ENCODE data around the gene BPIFB4. TPM values are rescaled to one million over a fixed set of nuclear protein-coding genes. Genes with fewer than 3 reads are reported as not detected.

BPIFB4 gene
- total and polyA plus RNA-seq, 2 donors from 2014 or later, result not detected

GRCh38 chr20:33075281-33075680, 4.2 kb upstream of the BPIFB4 start:
- H3K27ac ChIP-seq (ENCODE audit: low read depth in 2 of 2, low read length in 2 of 2), result no peak overlapping the region
- intact Hi-C loops (cut with DNase I), result no loop called here
- H3K4me1 ChIP-seq (ENCODE audit: control insufficient read depth in 2 of 3, insufficient read depth in 2 of 3, low read depth in 1 of 3, low read length in 3 of 3), result no peaks in the 10 kb centered on the region
- H3K27me3 ChIP-seq (ENCODE audit: control insufficient read depth, insufficient read depth, low read length), result no peaks in the 10 kb centered on the region
- FAIRE-seq, result no peak
- DNase-seq, result peak in 2 of 5 donors; percentile 7
- no peaks in the 10 kb centered on the region for H3K36me3 ChIP-seq (ENCODE audit: control insufficient read depth in 2 of 3, insufficient read depth in 3 of 3, low read length in 3 of 3)
- TF ChIP-seq CTCF (IDR thresholded peaks at IDR 0.05; ENCODE audit: borderline replicate concordance, extremely low read depth, insufficient read depth), result no peak
- no peak overlapping the region for H3K4me3 ChIP-seq (ENCODE audit: low read length in 3 of 3)
- H3K9me3 ChIP-seq (ENCODE audit: control insufficient read depth in 2 of 3, insufficient read depth in 1 of 3, low read length in 3 of 3), result no peaks in the 10 kb centered on the region
- H3K9ac ChIP-seq (ENCODE audit: low read length in 3 of 3), result no peak overlapping the region

GRCh38 chr20:33076662-33077372, 2.6 kb upstream of the BPIFB4 start:
- intact Hi-C loops (cut with DNase I), result no loop called here
- H3K9me3 ChIP-seq (ENCODE audit: control insufficient read depth in 2 of 3, insufficient read depth in 1 of 3, low read length in 3 of 3), result no peaks in the 10 kb centered on the region
- no peak overlapping the region for H3K9ac ChIP-seq (ENCODE audit: low read length in 3 of 3)
- FAIRE-seq (no peak), DNase-seq (peak in 1 of 5 donors; percentile 41)
- no peaks in the 10 kb centered on the region for H3K36me3 ChIP-seq (ENCODE audit: control insufficient read depth in 2 of 3, insufficient read depth in 3 of 3, low read length in 3 of 3)
- H3K4me3 ChIP-seq (ENCODE audit: low read length in 3 of 3), result no peak overlapping the region
- H3K27me3 ChIP-seq (ENCODE audit: control insufficient read depth, insufficient read depth, low read length), result no peaks in the 10 kb centered on the region
- no peak for TF ChIP-seq CTCF (IDR thresholded peaks at IDR 0.05; ENCODE audit: borderline replicate concordance, extremely low read depth, insufficient read depth)
- H3K27ac ChIP-seq (ENCODE audit: low read depth in 2 of 2, low read length in 2 of 2), result no peak overlapping the region
- no peaks in the 10 kb centered on the region for H3K4me1 ChIP-seq (ENCODE audit: control insufficient read depth in 2 of 3, insufficient read depth in 2 of 3, low read depth in 1 of 3, low read length in 3 of 3)

- no peak for TF ChIP-seq CTCF (IDR thresholded peaks at IDR 0.05; ENCODE audit: borderline replicate concordance, extremely low read depth, insufficient read depth)
- H3K27me3 ChIP-seq (ENCODE audit: control insufficient read depth, insufficient read depth, low read length), result no peaks in the 10 kb centered on the region
- H3K36me3 ChIP-seq (ENCODE audit: control insufficient read depth in 2 of 3, insufficient read depth in 3 of 3, low read length in 3 of 3), result no peaks in the 10 kb centered on the region
- H3K27ac ChIP-seq (ENCODE audit: low read depth in 2 of 2, low read length in 2 of 2), result no peak overlapping the region
- no peak overlapping the region for H3K9ac ChIP-seq (ENCODE audit: low read length in 3 of 3)
- no peaks in the 10 kb centered on the region for H3K4me1 ChIP-seq (ENCODE audit: control insufficient read depth in 2 of 3, insufficient read depth in 2 of 3, low read depth in 1 of 3, low read length in 3 of 3)
- H3K9me3 ChIP-seq (ENCODE audit: control insufficient read depth in 2 of 3, insufficient read depth in 1 of 3, low read length in 3 of 3), result no peaks in the 10 kb centered on the region
- intact Hi-C loops (cut with DNase I), result no loop called here
- DNase-seq (peak in 1 of 5 donors; percentile 29), FAIRE-seq (no peak)
- H3K4me3 ChIP-seq (ENCODE audit: low read length in 3 of 3), result no peak overlapping the region
Observed at GRCh38 chr20:33081411-33082154, 2.1 kb downstream of the BPIFB4 start.
